Hepatocyte (in vitro differentiated cells): ENCODE data around the gene BUD23. TPM values are rescaled to one million over a fixed set of nuclear protein-coding genes. Genes with fewer than 3 reads are reported as not detected.

Experiments used
- DNase-seq: peaks from one replicate; pipeline ENCODE4 v3.0.0-alpha.2; 2016; ENCODE audit warnings: low spot score
- H2AFZ ChIP-seq: fragments of 200-600 bp; sonication (generic); 2 replicates; pipeline ENCODE4 v1.6.0; 2016; ENCODE audit warnings: antibody characterized with exemption, mild to moderate bottlenecking
- H3K27ac ChIP-seq: fragments of 200-600 bp; sonication (generic); 2 replicates; pipeline ENCODE4 v1.5.1; 2016; ENCODE audit warnings: mild to moderate bottlenecking
- H3K27me3 ChIP-seq: fragments of 200-600 bp; sonication (generic); 2 replicates; pipeline ENCODE4 v1.6.1; 2016
- H3K36me3 ChIP-seq: fragments of 200-600 bp; sonication (generic); replicated peaks from 2 replicates; pipeline ENCODE4 v1.5.1; 2016; ENCODE audit warnings: low read depth; ENCODE audit not compliant: insufficient read depth
- H3K4me1 ChIP-seq: fragments of 200-600 bp; sonication (generic); 2 replicates; pipeline ENCODE4 v1.5.1; 2016; ENCODE audit warnings: mild to moderate bottlenecking, moderate library complexity; ENCODE audit not compliant: insufficient read depth
- H3K4me2 ChIP-seq: fragments of 200-600 bp; sonication (generic); 2 replicates; pipeline ENCODE4 v1.6.0; 2016
- H3K4me3 ChIP-seq: fragments of 200-600 bp; sonication (generic); 2 replicates; pipeline ENCODE4 v1.5.1; 2016; ENCODE audit warnings: mild to moderate bottlenecking
- H3K79me2 ChIP-seq: fragments of 200-600 bp; sonication (generic); 2 replicates; pipeline ENCODE4 v1.6.0; 2017; ENCODE audit warnings: mild to moderate bottlenecking
- H3K9me2 ChIP-seq: fragments of 200-600 bp; sonication (generic); replicated peaks from 2 replicates; pipeline ENCODE4 v1.6.0; 2017; ENCODE audit warnings: mild to moderate bottlenecking; ENCODE audit not compliant: insufficient read depth
- H3K9me3 ChIP-seq: fragments of 200-600 bp; sonication (generic); 2 replicates; pipeline ENCODE4 v1.5.1; 2016; ENCODE audit warnings: low read depth, mild to moderate bottlenecking
- H4K20me1 ChIP-seq: fragments of 200-600 bp; sonication (generic); 2 replicates; pipeline ENCODE4 v1.6.0; 2016; ENCODE audit warnings: mild to moderate bottlenecking; ENCODE audit not compliant: insufficient read depth, poor library complexity, severe bottlenecking
- EZH2 ChIP-seq: fragments of 200-600 bp; sonication (generic); IDR thresholded peaks from 2 replicates; pipeline ENCODE4 v1.6.1; 2016; ENCODE audit warnings: antibody characterized with exemption, mild to moderate bottlenecking, borderline replicate concordance
- EZH2phosphoT487 ChIP-seq: fragments of 200-600 bp; sonication (generic); IDR thresholded peaks from one replicate; pipeline ENCODE4 v1.6.1; 2018; ENCODE audit warnings: antibody characterized with exemption, mild to moderate bottlenecking, low read depth, moderate library complexity; ENCODE audit not compliant: unreplicated experiment, severe bottlenecking
- WGBS: methylation state at CpG from one replicate; pipeline ENCODE4 v1.1.6; 2016; ENCODE audit warnings: low lambda C conversion rate; ENCODE audit errors: missing lambda C conversion rate; 5-methylcytosine and 5-hydroxymethylcytosine counted together
- polyA plus RNA-seq: library from polyadenylated mRNA; unstranded; fragments of >200 nt; fragmentation: Nextera tagmentation; extraction: Ambion mirVana; gene quantifications from 2 replicates; pipeline ENCODE4 v1.2.1, GENCODE V29; 2016
- total RNA-seq: library from RNA; depleted of rRNA; stranded (reverse); fragments of >200 nt; gene quantifications from 2 replicates; pipeline ENCODE4 v1.2.3, GENCODE V29; 2014
- TF ChIP-seq, protein P1 (sequence below): fragments of 200-600 bp; sonication (generic); IDR thresholded peaks from 2 replicates; pipeline ENCODE4 v1.5.1; 2016; ENCODE audit warnings: antibody characterized with exemption, mild to moderate bottlenecking; ENCODE audit not compliant: poor library complexity

BUD23 gene
- total and polyA plus RNA-seq, 2 experiments from 2014 or later, result 35.9 to 112 TPM

GRCh38 chr7:73645643-73646174 lies 37.7 kb upstream of the BUD23 start:
- Histone ChIP-seq H3K36me3 (no peaks in the 10 kb centered on the region), H3K27ac (no peak overlapping the region), H3K4me1 (peaks cover 6% of the 10 kb centered on the region), H2AFZ (no peak overlapping the region), H3K9me2 (no peaks in the 10 kb centered on the region), H4K20me1 (no peaks in the 10 kb centered on the region), H3K9me3 (no peaks in the 10 kb centered on the region), H3K27me3 (peaks cover 26% of the 10 kb centered on the region), H3K79me2 (no peaks in the 10 kb centered on the region), H3K4me3 (no peak overlapping the region), H3K4me2 (no peak overlapping the region)
- DNase-seq, result no peak
- 73% methylated on average over 4 of the region's 4 CpGs for WGBS
- TF ChIP-seq, protein P1, sequence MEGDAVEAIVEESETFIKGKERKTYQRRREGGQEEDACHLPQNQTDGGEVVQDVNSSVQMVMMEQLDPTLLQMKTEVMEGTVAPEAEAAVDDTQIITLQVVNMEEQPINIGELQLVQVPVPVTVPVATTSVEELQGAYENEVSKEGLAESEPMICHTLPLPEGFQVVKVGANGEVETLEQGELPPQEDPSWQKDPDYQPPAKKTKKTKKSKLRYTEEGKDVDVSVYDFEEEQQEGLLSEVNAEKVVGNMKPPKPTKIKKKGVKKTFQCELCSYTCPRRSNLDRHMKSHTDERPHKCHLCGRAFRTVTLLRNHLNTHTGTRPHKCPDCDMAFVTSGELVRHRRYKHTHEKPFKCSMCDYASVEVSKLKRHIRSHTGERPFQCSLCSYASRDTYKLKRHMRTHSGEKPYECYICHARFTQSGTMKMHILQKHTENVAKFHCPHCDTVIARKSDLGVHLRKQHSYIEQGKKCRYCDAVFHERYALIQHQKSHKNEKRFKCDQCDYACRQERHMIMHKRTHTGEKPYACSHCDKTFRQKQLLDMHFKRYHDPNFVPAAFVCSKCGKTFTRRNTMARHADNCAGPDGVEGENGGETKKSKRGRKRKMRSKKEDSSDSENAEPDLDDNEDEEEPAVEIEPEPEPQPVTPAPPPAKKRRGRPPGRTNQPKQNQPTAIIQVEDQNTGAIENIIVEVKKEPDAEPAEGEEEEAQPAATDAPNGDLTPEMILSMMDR, result no peak
- no peak for TF ChIP-seq EZH2
- TF ChIP-seq EZH2phosphoT487, result no peak

DNA sequence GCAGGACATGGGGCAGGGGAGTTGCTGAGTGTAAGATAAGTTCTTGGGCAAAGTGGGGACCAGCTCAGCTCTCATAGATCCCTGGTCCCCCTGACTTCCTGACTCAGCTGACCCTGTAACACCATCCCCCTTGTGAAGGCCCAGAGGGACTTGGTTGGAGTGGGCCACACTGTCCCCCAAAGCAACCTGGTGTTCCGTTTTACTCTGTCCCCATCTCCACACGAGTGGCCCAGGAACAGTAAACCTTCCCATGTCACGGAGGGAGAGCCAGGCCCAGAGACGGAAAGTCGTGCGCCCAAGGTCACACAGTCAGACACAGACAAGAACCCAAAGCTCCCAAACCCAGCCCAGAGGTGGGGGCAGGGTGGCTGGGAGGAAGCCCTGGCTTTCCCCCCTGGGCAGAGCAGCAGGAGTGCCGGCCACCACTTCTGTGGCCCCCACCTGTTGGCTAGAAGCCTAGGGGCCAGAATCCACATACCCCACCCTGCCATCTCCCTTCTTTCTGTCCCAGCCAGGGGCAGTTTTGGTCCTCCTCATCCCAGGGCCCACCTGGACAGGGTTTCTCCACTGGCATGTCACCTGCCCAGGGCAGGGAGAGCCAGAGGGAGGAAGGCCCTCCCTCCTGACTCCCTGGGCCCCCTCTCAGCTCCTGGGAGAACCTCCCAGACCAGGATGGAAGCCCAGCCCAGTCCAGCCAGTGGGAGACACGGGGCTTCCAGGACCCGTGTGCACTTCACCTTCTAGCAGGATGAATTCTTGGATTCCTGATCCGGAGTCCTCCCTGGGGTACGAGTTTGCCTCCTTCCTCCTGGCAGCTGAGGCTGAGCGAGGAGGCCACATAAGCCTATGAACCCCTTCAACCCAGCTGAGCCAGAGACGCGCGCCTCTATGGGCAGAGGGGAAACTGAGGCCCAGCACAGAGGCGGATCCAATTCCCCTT lies 36.3 kb upstream of the BUD23 start:
- Histone ChIP-seq H3K4me1 (peaks cover 6% of the 10 kb centered on the region), H3K9me2 (no peaks in the 10 kb centered on the region), H3K27ac (peak overlapping the region; percentile 57), H3K9me3 (no peaks in the 10 kb centered on the region), H3K27me3 (peaks cover 28% of the 10 kb centered on the region), H3K79me2 (no peaks in the 10 kb centered on the region), H2AFZ (no peak overlapping the region), H4K20me1 (no peaks in the 10 kb centered on the region), H3K4me2 (peak overlapping the region; percentile 95), H3K4me3 (no peak overlapping the region), H3K36me3 (no peaks in the 10 kb centered on the region)
- DNase-seq, result no peak
- TF ChIP-seq, protein P1, result no peak
- no peak for TF ChIP-seq EZH2
- TF ChIP-seq EZH2phosphoT487, result no peak
- 50% methylated on average over 16 of the region's 16 CpGs for WGBS

GRCh38 chr7:73647725-73648592 lies 35.4 kb upstream of the BUD23 start:
- peak overlapping the region; percentile 56 for H2AFZ ChIP-seq
- DNase-seq, result peak; percentile 89
- H3K9me2 ChIP-seq, result no peaks in the 10 kb centered on the region
- peak overlapping the region; percentile 47 for H3K27ac ChIP-seq
- TF ChIP-seq, protein P1, result peak; percentile 25
- TF ChIP-seq EZH2, result no peak
- TF ChIP-seq EZH2phosphoT487, result no peak
- 2% methylated on average over 13 of the region's 62 CpGs for WGBS
- no peaks in the 10 kb centered on the region for H3K36me3 ChIP-seq
- H3K27me3 ChIP-seq, result peaks cover 28% of the 10 kb centered on the region
- no peaks in the 10 kb centered on the region for H3K9me3 ChIP-seq
- no peaks in the 10 kb centered on the region for H3K79me2 ChIP-seq
- peak overlapping the region; percentile 24 for H3K4me3 ChIP-seq
- peak overlapping the region; percentile 95 for H3K4me2 ChIP-seq
- H3K4me1 ChIP-seq, result peaks cover 6% of the 10 kb centered on the region
- H4K20me1 ChIP-seq, result no peaks in the 10 kb centered on the region
